Measurements from ENCODE around the gene HYDIN.

HYDIN gene

GRCh38 chr16:70772493-70772892, 458.0 kb downstream of the HYDIN start:
- no peak overlapping the region for H3K27ac ChIP-seq
- TF ChIP-seq ZFX (IDR thresholded peaks at IDR 0.05): no peak
- TF ChIP-seq CTCF (conservative IDR thresholded peaks at IDR 0.05): no peak

- no peak overlapping the region for H3K27ac ChIP-seq
- TF ChIP-seq CTCF (conservative IDR thresholded peaks at IDR 0.05) (peak; percentile 96), ZFX (IDR thresholded peaks at IDR 0.05) (no peak)
Observed at GRCh38 chr16:70770626-70771552, 459.6 kb downstream of the HYDIN start.

DNA sequence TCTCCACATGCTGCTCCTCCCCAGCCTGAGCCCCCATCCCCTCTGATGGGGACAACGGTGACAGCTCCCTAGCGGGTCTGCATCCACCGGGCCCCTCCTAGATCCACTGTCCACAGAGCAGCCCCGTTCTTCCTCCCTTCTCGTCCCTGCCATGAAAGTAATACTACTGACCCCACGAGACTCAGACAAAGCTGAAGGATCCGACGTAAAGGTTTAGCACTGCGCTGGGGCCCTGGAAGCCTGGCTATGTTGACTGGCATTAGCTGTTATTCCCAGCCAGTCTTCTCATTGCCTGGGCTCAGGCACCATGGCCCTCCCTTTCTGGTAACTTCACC, 460.3 kb downstream of the HYDIN start:
- TF ChIP-seq ZFX (IDR thresholded peaks at IDR 0.05) (no peak), CTCF (conservative IDR thresholded peaks at IDR 0.05) (no peak)
- H3K27ac ChIP-seq: no peak overlapping the region

DNA sequence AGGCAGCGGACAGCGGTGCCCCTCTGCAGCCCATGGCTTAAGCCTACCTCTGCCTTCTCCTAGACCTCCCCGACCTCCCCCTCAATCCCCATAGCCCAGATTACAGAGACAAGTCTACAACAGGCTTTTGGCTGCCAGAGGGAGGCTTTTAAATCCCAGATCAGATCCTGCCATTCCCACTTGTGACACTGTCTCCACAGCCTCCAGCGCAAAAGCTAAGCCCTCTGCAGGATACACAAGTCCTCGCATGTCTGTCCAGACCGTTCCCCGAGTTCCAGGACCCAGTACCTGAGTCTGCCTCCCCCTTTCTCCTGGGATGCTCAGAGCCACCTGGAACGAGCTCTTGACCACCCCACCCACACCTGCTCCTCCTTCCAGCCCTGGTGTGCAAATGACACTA, 460.8 kb downstream of the HYDIN start:
- TF ChIP-seq ZFX (IDR thresholded peaks at IDR 0.05) (no peak), CTCF (conservative IDR thresholded peaks at IDR 0.05) (no peak)
- no peak overlapping the region for H3K27ac ChIP-seq

DNA sequence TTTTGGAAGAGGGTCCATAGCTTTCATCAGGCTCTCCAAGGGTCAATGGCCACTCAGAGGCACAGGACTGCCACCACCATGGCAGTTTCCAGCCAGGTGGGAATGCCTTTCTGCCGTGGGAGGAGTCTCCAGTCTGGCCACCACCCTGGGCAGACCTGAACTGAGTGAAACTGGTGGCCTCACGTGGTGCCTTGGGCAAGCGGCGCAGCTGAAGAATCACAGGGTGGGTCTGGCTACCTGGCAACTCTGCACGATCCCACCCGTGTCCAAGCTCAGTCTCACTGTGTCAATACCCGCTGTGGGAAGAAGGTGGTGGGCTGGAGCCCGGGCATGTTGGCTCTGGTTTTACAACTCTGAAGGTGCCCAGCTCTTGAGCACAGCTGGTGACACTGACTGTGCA, 461.4 kb downstream of the HYDIN start:
- no peak for TF ChIP-seq CTCF (conservative IDR thresholded peaks at IDR 0.05)
- TF ChIP-seq ZFX (IDR thresholded peaks at IDR 0.05): no peak
- H3K27ac ChIP-seq: no peak overlapping the region

GRCh38 chr16:70768203-70768580, 462.3 kb downstream of the HYDIN start:
- H3K27ac ChIP-seq: no peak overlapping the region
- no peak for TF ChIP-seq CTCF (conservative IDR thresholded peaks at IDR 0.05)
- no peak for TF ChIP-seq ZFX (IDR thresholded peaks at IDR 0.05)

GRCh38 chr16:70767377-70768202, 462.9 kb downstream of the HYDIN start:
- H3K27ac ChIP-seq: no peak overlapping the region
- TF ChIP-seq ZFX (IDR thresholded peaks at IDR 0.05): no peak
- no peak for TF ChIP-seq CTCF (conservative IDR thresholded peaks at IDR 0.05)
